Neural cell (in vitro differentiated cells): ENCODE data around the gene ARHGAP29. TPM values are rescaled to one million over a fixed set of nuclear protein-coding genes. Genes with fewer than 3 reads are reported as not detected.
"Not testable (repeated sequence)": the region's sequence is repeated elsewhere in the genome, so short reads cannot be mapped to it uniquely, and the experiment has no call there.

Experiments
- H2AFZ ChIP-seq: fragments of 200-600, 300-800 bp; sonication (generic), shearing (Covaris generic); 2 replicates; pipeline ENCODE4 v1.6.0; 2014; ENCODE audit warnings: low read depth, mild to moderate bottlenecking, antibody characterized with exemption, low read length, moderate library complexity
- H3F3A ChIP-seq: fragments of 200-600 bp; shearing (Covaris generic); 2 replicates; pipeline ENCODE4 v1.6.1; 2016; ENCODE audit warnings: mild to moderate bottlenecking, moderate library complexity, mixed read lengths, antibody characterized with exemption, low read length; ENCODE audit not compliant: insufficient read depth, poor library complexity, severe bottlenecking
- H3K27ac ChIP-seq: fragments of 200-600, 300-800 bp; sonication (generic), shearing (Covaris generic); 2 replicates; pipeline ENCODE4 v1.5.1; 2014; ENCODE audit warnings: mild to moderate bottlenecking, low read length, moderate library complexity
- H3K27me3 ChIP-seq: fragments of 300-800, 200-600 bp; sonication (generic), shearing (Covaris generic); 2 replicates; pipeline ENCODE4 v1.6.0; 2014; ENCODE audit warnings: mild to moderate bottlenecking, low read depth, low read length, moderate library complexity; ENCODE audit not compliant: insufficient read depth
- H3K36me3 ChIP-seq: fragments of 300-800, 200-600 bp; sonication (generic), shearing (Covaris generic); 2 replicates; pipeline ENCODE4 v1.5.1; 2014; ENCODE audit warnings: mild to moderate bottlenecking, antibody characterized with exemption, low read length, moderate library complexity; ENCODE audit not compliant: insufficient read depth
- H3K4me2 ChIP-seq: fragments of 300-800, 200-600 bp; sonication (generic), shearing (Covaris generic); 2 replicates; pipeline ENCODE4 v1.6.0; 2014; ENCODE audit warnings: mild to moderate bottlenecking, low read length
- H3K4me3 ChIP-seq: fragments of 300-800, 200-600 bp; sonication (generic), shearing (Covaris generic); 2 replicates; pipeline ENCODE4 v1.5.1; 2014; ENCODE audit warnings: mild to moderate bottlenecking, low read length, moderate library complexity
- H3K79me2 ChIP-seq: fragments of 200-600 bp; shearing (Covaris generic); replicated peaks from 2 replicates; pipeline ENCODE4 v1.6.0; 2014; ENCODE audit warnings: mild to moderate bottlenecking, low read length, moderate library complexity; ENCODE audit not compliant: insufficient read depth
- H3K9ac ChIP-seq: fragments of 300-800, 200-600 bp; sonication (generic), shearing (Covaris generic); 2 replicates; pipeline ENCODE4 v1.6.1; 2016; ENCODE audit warnings: mild to moderate bottlenecking, low read length, mixed read lengths
- H3K9me2 ChIP-seq: fragments of 200-600 bp; shearing (Covaris generic); 2 replicates; pipeline ENCODE4 v1.6.1; 2016; ENCODE audit warnings: mild to moderate bottlenecking, low read length, mixed read lengths; ENCODE audit not compliant: insufficient read depth
- H3K9me3 ChIP-seq: fragments of 200-600, 300-800 bp; sonication (generic), shearing (Covaris generic); 2 replicates; pipeline ENCODE4 v1.6.1; 2016; ENCODE audit warnings: mild to moderate bottlenecking, mixed run types, low read length, moderate library complexity, mixed read lengths
- H4K20me1 ChIP-seq: fragments of 200-600 bp; shearing (Covaris generic); 2 replicates; pipeline ENCODE4 v1.6.1; 2016; ENCODE audit warnings: mild to moderate bottlenecking, mixed run types; ENCODE audit not compliant: insufficient read depth
- EP300 ChIP-seq: fragments of 450-650 bp; conservative IDR thresholded peaks from 2 replicates; pipeline ENCODE4 v1.6.1; 2014; ENCODE audit warnings: antibody characterized with exemption, mild to moderate bottlenecking, moderate library complexity; ENCODE audit not compliant: poor library complexity, severe bottlenecking
- EZH2 ChIP-seq: fragments of 200-600, 300-800 bp; shearing (Covaris generic), sonication (generic); IDR thresholded peaks from 2 replicates; pipeline ENCODE4 v1.6.1; 2014; ENCODE audit warnings: antibody characterized with exemption, low read length, borderline replicate concordance, mild to moderate bottlenecking; ENCODE audit not compliant: insufficient read depth, poor library complexity, severe bottlenecking
- MXI1 ChIP-seq: fragments of 450-650 bp; conservative IDR thresholded peaks from 2 replicates; pipeline ENCODE4 v1.6.1; 2014; ENCODE audit warnings: antibody characterized with exemption, mild to moderate bottlenecking; ENCODE audit not compliant: poor library complexity, severe bottlenecking
- POLR2AphosphoS5 ChIP-seq: IDR thresholded peaks from 2 replicates; pipeline ENCODE4 v1.6.1; 2012
- RAD21 ChIP-seq: fragments of 450-650 bp; conservative IDR thresholded peaks from 2 replicates; pipeline ENCODE4 v1.6.1; 2014; ENCODE audit warnings: antibody characterized with exemption, mild to moderate bottlenecking, moderate library complexity
- REST ChIP-seq: IDR thresholded peaks from 2 replicates; pipeline ENCODE4 v1.6.1; 2012; ENCODE audit warnings: borderline replicate concordance
- SMC3 ChIP-seq: fragments of 450-650 bp; conservative IDR thresholded peaks from 2 replicates; pipeline ENCODE4 v1.6.1; 2014; ENCODE audit warnings: antibody characterized with exemption, mild to moderate bottlenecking, moderate library complexity; ENCODE audit not compliant: poor library complexity
- TAF1 ChIP-seq: IDR thresholded peaks from 2 replicates; pipeline ENCODE4 v1.6.1; 2012; ENCODE audit warnings: low read depth
- polyA plus RNA-seq: library from polyadenylated mRNA; depleted of rRNA; stranded (reverse); fragments of >200 nt; gene quantifications from 2 replicates; pipeline ENCODE4 v1.2.3, GENCODE V29; 2014
- TF ChIP-seq, protein P1 (sequence below): fragments of 450-650 bp; IDR thresholded peaks from 2 replicates; pipeline ENCODE4 v1.5.1; 2014; ENCODE audit warnings: antibody characterized with exemption, mild to moderate bottlenecking, moderate library complexity; ENCODE audit not compliant: poor library complexity, severe bottlenecking

The ARHGAP29 gene
- polyA plus RNA-seq, 1 donor from 2014 or later, result 1.2 TPM

- H3K27me3 ChIP-seq, result no peaks in the 10 kb centered on the region
- no peaks in the 10 kb centered on the region for H3K36me3 ChIP-seq
- no peaks in the 10 kb centered on the region for H3K9me3 ChIP-seq
- H3F3A ChIP-seq, result no peaks in the 10 kb centered on the region
- H3K4me3 ChIP-seq, result no peak overlapping the region
- H4K20me1 ChIP-seq, result no peaks in the 10 kb centered on the region
- H3K79me2 ChIP-seq, result no peaks in the 10 kb centered on the region
- no peak overlapping the region for H3K4me2 ChIP-seq
- H3K9ac ChIP-seq, result no peak overlapping the region
- H3K27ac ChIP-seq, result no peak overlapping the region
- no peak overlapping the region for H2AFZ ChIP-seq
- H3K9me2 ChIP-seq, result no peaks in the 10 kb centered on the region
- TF ChIP-seq, protein P1, sequence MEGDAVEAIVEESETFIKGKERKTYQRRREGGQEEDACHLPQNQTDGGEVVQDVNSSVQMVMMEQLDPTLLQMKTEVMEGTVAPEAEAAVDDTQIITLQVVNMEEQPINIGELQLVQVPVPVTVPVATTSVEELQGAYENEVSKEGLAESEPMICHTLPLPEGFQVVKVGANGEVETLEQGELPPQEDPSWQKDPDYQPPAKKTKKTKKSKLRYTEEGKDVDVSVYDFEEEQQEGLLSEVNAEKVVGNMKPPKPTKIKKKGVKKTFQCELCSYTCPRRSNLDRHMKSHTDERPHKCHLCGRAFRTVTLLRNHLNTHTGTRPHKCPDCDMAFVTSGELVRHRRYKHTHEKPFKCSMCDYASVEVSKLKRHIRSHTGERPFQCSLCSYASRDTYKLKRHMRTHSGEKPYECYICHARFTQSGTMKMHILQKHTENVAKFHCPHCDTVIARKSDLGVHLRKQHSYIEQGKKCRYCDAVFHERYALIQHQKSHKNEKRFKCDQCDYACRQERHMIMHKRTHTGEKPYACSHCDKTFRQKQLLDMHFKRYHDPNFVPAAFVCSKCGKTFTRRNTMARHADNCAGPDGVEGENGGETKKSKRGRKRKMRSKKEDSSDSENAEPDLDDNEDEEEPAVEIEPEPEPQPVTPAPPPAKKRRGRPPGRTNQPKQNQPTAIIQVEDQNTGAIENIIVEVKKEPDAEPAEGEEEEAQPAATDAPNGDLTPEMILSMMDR, result no peak
- TF ChIP-seq MXI1 (no peak), EP300 (no peak), REST (no peak), EZH2 (no peak), TAF1 (no peak), POLR2AphosphoS5 (no peak)
Measured at GRCh38 chr1:94153133-94153532, 84.3 kb downstream of the ARHGAP29 start.

DNA sequence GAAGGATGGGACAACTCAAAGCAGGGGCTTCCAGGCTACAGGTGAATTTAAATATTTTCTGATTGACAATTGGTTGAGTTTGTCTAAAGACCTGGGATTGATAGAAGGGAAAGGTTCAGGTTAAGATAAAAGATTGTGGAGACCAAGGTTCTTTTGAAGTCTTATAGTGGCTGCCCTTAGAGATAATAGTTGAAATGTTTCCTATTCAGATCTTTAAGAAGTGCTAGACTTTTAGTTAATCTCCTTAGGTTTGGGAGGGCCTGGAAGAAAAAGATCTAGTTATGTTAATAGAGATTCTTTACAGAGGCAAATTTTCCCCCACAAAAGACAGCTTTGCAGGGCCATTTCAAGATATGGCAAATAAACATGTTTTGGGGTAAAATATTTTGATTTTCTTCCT is 88.2 kb downstream of the ARHGAP29 start:
- not testable (repeated sequence) for H3K4me3 ChIP-seq, H3K4me2 ChIP-seq, H3K9me3 ChIP-seq, H4K20me1 ChIP-seq, H3K27me3 ChIP-seq, H3K79me2 ChIP-seq, H3K27ac ChIP-seq, H3K36me3 ChIP-seq, H3K9ac ChIP-seq, H3K9me2 ChIP-seq, H2AFZ ChIP-seq, H3F3A ChIP-seq

- Histone ChIP-seq H3K79me2 (no peaks in the 10 kb centered on the region), H3F3A (no peaks in the 10 kb centered on the region), H3K36me3 (no peaks in the 10 kb centered on the region), H3K27ac (no peak overlapping the region), H3K27me3 (no peaks in the 10 kb centered on the region), H2AFZ (no peak overlapping the region), H4K20me1 (no peaks in the 10 kb centered on the region), H3K9me3 (no peaks in the 10 kb centered on the region), H3K4me3 (no peak overlapping the region), H3K9ac (no peak overlapping the region), H3K4me2 (no peak overlapping the region), H3K9me2 (no peaks in the 10 kb centered on the region)
- TF ChIP-seq POLR2AphosphoS5 (no peak), EZH2 (no peak), MXI1 (no peak), REST (no peak), RAD21 (no peak), SMC3 (no peak), TAF1 (no peak), EP300 (no peak)
- TF ChIP-seq, protein P1, result no peak
Measured at GRCh38 chr1:94146273-94146672, 91.1 kb downstream of the ARHGAP29 start.
